PC-3 (cell line): Measurements from ENCODE around the gene ENTHD1.

Source experiments
- CTCF ChIP-seq: fragments of 300-600 bp; sonication (generic); conservative IDR thresholded peaks from 2 replicates; pipeline ENCODE4 v1.5.1; 2017; ENCODE audit warnings: antibody characterized with exemption, low read depth, mild to moderate bottlenecking, low read length
- EZH2phosphoT487 ChIP-seq: fragments of 300-600 bp; sonication (generic); IDR thresholded peaks from 2 replicates; pipeline ENCODE4 v1.6.1; 2018; ENCODE audit warnings: mild to moderate bottlenecking, antibody characterized with exemption, low read length, borderline replicate concordance

GRCh38 chr22:39833093-39833492 lies 60.5 kb downstream of the ENTHD1 start:
- TF ChIP-seq CTCF (no peak), EZH2phosphoT487 (no peak)
